Measurements from ENCODE around the gene LCAT. TPM values are rescaled to one million over a fixed set of nuclear protein-coding genes. Genes with fewer than 3 reads are reported as not detected.

Gene LCAT
- total RNA-seq, 1 experiment from 2014 or later = 8.4 TPM

DNA sequence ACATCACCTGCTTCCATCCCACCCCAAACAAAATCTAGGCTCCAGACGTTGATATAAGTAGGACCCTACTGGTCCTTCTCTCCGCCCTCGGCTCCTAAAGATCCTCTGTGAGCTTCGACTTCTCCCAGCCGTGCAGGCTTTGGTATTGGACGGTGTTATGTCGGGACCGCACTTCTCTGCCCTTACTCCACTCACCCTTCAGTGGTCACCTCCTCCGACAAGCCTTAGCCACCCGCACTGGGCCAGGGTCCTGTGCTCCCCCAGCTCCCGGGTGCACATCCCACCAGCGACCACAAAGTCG, 8.9 kb downstream of the LCAT start:
- DNase-seq (ENCODE audit: extremely low read depth, low read depth) = no peak

DNA sequence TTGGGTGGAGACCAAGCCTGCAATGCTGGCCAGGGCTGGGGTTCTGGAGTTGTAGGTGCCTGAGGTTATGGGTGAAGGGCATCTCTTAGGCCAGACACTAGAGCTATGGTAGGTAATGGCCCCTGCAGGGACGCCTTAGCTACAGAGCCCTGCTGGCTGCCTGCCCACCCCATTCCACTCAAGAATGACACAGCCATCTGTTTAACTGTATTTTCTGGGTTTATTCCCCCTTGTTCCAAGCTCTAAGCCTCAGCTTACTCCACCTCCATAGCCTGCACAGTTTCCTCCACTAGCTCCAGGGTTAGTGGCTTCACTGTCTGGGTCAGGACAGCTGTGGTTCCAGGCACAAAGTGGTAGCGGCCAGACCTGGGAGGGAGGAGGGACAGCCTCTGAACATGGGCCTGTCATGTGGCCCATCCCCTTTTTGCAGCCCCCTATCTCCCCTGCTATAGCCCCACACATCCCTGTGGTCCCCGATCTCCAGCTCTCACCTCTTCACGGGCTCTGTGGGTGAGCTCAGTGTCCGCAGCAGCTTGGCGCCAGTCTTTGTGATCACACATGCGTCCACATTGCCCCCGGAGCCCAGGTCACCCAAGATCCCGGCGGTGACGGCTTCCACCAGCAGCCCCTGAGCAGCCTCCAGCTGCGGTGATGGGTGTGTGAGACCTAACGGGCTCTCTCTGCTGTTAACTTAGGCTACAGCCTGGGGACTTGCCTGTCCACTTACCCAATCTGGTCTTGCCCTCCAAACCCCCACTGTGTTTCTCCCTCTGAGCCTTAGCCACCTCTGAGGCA, 9.4 kb downstream of the LCAT start:
- no peak for DNase-seq (ENCODE audit: extremely low read depth, low read depth)

DNA sequence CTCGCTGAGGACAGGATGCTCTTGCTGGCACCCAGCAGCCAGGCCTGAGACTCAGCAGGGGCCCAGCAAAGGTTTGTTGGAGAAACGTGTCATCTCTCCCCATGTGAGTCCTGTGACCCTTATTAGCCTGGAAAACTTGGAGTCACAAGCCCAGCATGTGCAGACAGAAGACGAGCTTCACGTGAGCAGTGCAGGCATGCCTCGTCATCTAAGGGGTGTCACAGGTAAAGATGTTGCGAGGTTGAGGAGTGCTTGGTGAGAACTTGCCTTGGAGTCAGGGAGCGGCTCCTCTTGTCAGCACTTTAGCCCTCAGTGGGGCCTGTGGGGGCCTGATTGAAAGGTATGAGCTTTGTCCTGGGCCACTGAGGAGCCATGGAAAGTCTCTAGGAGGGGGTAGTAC, 10.1 kb downstream of the LCAT start:
- DNase-seq (ENCODE audit: extremely low read depth, low read depth) = no peak

DNA sequence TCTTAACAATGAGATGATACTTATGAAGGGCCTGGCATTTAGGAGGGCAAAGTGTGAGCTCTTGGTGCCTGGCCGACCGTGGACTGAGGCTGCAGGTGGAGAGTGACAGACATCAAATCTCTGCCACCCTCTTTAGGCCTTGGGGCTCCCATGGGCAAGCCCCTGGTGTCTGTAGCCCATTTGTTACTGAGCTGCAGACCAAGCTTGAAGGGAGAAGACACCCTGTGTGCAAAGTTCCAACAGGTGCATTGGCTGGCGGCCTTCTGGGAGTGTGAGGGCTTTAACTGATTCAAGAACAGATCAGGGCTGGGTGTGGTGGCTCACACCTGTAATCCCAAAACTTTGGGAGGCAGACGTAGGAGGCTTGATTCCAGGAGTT, 11.5 kb downstream of the LCAT start:
- DNase-seq (ENCODE audit: extremely low read depth, low read depth) = no peak

DNA sequence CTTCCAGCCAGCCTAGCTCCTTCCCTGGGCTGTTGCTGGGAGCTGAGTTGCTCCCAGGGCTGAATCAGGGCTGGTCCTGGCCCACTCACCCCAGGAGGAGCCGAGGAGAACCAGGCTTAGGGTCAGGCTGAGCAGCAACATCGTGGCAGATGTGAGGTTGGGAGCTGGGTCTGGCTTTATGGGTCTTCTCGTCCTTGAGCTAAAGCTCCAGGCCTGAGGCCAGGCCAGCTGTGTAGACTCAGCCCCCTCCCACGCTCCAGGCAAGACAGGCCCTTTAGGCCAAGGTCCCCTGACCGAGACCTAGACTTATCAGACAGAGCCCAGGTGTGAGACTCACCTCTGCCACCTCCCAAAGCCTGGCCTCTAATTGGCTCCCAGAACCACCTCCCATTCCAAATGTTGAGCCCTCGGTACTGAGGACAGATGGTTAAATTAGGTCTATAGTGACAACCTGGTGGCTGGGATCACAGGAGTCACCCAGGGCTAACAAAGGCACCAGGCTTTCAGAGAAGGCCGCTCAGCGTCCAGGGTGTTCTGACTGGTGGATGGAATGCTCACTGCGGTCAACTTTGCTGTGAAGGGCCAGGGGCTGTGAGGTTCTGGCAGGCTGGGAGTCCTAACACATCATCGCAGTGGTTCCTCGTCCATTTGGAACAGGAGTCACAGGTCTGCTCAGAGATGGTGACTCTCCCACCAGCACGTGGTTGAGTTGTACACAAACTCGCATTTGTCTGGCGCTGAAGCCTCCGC, 12.0 kb downstream of the LCAT start, which contains the start of gene CTRL:
TSS of gene CTRL (minus strand) at position 151 of the 750 bp plus-strand sequence. CDS start at position 141, 10 bp downstream.
- no peak for DNase-seq (ENCODE audit: extremely low read depth, low read depth)

DNA sequence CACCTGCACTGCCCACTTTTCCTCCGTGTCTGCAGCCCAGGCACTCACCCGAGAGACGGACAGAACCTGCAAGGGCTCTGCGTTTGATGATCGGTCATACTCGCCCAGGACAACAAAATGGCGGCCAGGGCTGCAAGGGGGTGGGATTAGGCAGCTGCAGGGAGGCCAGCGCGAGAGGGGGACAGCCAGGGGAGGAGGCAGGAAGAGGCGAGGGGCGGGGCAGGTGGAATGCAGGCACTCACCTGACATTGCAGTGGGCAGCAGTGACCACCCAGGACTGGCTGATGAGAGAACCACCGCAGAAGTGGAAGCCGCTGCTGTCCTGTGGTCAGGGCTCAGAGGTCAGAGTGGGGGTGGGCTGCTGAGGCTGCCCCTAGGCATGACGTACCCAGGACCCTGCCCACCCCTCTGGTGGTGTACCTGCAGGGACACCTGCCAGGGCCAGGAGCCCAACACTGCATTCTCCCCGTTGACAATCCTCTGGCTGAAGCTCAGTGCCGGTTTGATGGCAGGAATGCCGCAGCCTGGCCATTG, 13.2 kb downstream of the LCAT start:
- DNase-seq (ENCODE audit: extremely low read depth, low read depth) = no peak

DNA sequence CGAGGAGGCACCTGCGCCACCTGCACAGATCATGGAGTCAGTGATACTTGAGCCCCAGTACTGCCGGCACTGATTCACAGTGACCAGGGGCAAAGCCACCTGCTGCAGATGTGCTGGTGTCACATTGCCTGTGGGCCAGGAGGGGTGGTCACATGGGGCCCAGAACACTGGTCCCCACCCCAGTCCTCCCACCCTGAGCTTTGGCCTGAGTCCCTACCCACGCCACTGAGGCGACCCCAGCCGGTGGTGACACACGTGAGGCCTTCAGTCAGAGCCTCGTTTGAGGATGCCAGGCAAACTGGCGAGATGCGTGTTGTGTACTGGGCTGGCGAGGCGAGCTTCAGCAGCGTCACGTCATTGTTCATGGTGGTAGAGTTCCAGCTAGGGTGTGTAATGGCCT, 13.7 kb downstream of the LCAT start:
- DNase-seq (ENCODE audit: extremely low read depth, low read depth) = no peak

DNA sequence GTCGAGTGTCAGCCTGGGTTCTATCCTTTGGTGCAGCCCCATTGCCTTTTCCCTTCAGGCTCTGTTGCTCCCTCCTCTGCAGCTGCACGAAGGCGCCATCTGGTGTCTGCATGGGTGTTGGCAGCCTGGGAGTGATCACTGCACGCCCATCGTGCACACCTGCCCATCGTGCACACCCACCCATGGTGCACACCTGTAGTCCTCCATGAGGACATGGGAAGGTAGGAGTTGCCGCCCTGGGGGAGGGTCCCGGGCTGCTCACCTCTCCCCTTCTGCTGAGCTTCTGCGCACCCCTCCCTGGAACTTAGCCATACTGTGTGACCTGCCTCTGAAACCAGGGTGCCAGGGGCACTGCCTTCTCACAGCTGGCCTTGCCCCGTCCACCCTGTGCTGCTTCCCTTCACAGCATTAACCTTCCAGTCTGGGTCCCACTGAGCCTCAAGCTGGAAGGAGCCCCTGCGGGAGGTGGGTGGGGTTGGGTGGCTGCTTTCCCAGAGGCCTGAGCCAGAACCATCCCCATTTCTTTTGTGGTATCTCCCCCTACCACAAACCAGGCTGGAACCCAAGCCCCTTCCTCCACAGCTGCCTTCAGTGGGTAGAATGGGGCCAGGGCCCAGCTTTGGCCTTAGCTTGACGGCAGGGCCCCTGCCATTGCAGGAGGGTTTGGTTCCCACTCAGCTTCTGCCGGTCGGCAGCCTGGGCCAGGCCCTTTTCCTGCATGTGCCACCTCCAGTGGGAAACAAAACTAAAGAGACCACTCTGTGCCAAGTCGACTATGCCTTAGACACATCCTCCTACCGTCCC, 15.2 kb downstream of the LCAT start:
- DNase-seq (ENCODE audit: extremely low read depth, low read depth) = peak; percentile 82

DNA sequence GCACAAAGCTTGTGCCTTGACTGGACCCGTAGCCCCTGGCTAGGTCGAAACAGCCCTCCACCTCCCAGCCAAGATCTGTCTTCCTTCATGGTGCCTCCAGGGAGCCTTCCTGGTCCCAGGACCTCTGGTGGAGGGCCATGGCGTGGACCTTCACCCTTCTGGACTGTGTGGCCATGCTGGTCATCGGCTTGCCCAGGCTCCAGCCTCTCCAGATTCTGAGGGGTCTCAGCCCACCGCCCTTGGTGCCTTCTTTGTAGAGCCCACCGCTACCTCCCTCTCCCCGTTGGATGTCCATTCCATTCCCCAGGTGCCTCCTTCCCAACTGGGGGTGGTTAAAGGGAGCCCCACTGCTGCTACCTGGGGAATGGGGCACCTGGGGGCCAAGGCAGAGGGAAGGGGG, 15.8 kb downstream of the LCAT start:
- no peak for DNase-seq (ENCODE audit: extremely low read depth, low read depth)

DNA sequence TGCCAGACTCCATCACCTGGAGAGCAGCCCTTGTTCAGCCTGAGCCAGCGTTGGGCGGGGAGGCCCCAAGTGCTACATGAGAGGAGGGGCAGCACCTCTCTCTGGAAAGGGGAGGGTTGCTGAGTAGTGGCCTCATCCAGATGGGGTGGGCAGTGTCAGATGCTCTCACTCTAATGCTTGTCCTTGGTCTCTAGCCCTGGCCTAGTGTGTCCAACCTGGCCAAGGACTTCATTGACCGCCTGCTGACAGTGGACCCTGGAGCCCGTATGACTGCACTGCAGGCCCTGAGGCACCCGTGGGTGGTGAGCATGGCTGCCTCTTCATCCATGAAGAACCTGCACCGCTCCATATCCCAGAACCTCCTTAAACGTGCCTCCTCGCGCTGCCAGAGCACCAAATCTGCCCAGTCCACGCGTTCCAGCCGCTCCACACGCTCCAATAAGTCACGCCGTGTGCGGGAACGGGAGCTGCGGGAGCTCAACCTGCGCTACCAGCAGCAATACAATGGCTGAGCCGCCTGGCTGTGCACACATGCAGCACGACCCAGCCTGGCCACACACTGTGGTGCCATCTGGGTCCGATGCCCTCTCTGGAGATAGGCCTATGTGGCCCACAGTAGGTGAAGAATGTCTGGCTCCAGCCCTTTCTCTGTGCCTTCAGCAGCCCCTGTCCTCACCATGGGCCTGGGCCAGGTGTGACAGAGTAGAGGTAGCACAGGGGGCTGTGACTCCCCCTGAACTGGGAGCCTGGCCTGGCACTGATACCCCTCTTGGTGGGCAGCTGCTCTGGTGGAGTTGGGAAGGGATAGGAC, 16.6 kb downstream of the LCAT start:
- DNase-seq (ENCODE audit: extremely low read depth, low read depth) = no peak

DNA sequence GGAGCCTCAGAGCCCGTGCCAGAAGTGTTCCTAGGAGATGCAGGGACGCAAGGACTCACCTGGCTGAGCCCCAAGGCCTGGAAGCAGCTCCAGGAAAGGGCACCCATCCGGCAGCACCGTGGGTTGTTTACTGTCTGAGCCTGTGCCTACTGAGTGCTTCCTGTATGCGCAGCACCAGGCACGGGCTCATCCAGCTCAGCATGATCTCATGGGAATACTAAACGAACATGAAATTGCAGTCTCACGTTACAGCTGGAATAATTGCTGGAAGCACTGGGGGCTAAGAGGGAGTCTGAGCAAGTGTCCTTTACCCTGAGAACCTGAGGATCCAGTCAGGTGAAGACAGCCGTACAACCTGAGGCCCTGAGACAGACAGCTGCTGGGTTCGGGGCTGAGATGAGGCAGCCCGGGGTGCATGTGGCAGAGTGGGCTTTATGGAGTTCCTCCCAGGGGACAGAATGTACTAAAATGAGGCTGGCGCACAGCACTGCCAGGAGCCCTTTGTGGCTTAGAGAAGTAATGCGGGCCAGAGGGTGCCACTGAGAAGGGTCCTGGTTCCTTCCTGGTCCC, 17.7 kb downstream of the LCAT start:
- DNase-seq (ENCODE audit: extremely low read depth, low read depth) = no peak

DNA sequence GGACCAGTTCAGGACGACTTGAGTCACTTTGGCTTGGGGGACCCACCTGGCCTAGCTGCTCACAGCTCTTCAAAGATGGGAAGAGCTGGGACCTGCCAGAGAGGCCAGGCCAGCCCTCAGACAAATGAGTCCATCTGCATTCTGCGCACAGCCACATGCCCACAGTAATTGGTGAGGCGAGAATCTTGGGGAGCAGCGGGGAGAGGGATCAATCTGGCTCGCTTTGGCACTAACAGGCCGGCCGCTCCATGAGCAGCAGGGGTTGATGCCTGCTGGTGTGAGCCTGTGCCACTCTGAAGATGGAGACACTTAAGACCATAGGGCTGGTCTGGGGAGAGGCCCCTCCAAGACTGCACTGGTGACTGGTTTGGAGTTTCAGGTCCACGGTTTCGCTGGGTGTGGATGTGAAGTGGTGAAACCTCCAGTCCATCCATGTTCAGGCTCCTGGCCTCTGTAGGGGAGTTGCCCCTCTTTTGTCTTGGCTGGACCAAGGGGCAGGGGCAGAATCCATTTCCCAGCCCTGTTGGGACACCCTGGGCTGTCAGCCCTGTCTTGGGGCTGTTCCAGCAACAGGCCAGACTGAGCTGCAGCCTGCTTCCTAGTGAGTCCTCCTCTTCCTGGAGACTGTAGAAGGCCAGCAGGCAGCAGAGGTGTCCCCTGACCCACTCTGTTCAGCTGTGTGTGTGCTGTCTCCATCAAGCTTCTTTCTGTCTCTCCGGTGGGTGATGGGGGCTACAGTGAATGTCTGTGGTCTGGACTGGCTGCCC, 19.6 kb downstream of the LCAT start:
- no peak for DNase-seq (ENCODE audit: extremely low read depth, low read depth)

DNA sequence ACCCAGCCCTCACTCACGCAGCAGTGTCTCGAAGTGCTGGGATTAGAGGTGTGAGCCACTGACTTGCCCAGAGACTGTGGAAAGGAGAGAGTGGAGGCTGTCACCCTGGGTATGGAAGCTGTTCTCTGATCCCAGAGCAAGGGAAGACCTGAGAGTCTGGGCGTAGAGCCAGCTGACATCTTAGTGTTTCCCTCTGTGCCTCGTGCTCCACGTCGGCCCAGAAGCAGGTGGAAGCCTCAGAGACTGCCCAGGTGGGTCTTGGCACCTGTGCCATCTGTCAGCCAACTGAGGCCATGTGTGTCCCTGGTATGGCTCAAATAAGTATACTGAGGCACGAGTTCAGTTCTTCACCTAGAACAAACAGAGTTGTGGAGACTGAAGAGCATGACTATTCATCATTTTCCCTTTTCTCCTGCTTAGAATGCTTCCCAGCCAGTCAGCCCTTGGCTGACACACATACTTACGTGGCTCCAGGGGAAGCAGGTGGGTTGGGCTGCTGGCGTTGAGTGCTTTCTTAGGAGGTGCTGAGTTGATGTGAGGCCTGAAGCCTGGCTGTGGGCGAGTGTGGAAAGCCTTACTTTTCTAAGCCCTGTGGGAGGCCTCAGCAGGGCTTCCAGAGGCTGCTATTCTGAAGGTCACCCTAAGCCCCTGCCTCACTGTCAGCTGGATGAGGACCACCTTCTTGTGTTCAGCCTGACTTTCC, 20.4 kb downstream of the LCAT start:
- no peak for DNase-seq (ENCODE audit: extremely low read depth, low read depth)

DNA sequence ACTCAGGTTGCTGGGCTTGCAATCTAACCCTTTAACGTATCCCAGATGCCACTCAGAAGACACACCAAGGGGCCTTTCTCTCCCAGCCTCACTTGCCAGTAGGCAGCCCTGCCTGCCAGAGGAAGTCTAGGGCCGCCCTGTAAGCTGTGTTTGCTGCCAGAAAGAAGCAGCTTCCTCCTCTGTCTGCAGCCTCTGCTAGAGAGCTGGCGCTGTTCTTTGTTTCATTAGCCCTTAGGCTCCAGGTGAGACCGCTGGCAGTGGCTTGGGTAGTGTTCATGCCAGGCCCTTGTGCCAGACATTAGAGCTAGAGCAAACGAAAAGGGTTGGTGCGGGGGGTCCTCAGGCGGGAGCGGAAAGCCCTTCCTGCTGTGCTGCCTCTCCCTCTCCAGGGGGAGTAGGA, 21.2 kb downstream of the LCAT start:
- no peak for DNase-seq (ENCODE audit: extremely low read depth, low read depth)

DNA sequence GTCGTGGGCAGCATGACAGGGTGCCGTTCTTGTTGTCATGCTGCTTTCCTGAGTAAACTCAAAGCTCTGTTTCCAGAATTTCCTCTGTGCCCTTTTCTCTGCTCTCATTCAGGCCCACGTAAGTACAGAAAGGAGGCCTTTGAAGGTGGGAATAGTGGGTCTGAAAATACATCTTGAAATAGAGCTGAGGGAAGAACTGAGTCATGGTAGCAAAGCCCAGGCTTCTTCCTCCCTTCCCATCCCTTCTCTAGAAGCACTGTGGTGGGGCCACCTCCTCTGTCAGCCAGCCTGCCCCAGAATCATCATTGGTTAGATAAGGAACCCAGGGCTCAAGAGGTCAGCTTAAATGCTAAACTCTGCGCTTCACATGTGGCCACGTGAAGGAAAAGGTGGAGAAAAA, 21.7 kb downstream of the LCAT start:
- no peak for DNase-seq (ENCODE audit: extremely low read depth, low read depth)

DNA sequence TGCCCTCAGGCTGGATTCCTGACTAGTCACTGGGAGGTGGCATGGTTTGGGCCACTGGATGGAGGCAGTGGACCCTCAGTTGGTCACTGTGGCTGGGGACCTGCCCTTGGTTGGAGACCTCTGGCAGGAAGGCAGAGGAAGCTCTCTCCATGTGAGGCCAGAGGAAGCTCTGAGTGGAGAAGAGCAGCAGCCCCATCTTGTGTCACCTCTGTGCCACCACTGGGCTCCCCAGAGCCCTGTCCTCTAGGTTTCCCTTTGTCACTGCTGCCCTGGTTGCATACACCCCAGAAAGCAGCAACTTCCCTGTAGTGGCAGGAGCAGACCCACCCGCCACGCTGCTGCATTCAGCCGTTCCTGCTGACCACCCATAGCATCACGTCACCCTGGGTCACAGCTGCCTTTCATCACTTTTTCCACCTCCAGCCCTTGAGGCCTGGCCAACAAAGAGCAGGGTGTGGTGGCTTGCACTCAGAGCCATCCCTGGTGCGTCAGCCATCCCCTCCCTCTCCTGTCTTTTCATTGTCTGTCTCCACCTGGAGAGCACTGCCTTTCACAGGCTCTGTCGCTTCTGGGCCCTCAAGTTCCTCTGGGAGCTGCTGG, 24.2 kb downstream of the LCAT start:
- no peak for DNase-seq (ENCODE audit: extremely low read depth, low read depth)

DNA sequence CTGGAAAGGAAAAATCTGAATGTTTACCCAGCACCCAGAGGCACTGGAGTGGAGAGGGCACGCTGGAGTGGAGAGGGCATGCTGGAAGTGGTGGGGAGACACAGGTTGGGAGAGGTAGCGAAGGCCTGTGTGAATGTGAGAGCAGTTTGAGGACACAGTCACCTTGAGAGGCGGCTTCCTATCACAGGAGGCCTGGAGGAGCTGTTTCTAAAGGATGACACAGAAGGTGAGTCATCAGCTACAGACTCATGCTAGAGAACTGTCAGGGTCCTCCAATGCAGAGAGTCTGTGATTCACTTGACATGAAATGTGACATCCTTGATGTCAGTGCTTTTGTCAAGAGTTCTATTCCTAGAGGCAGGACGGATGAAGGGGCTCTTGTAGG, 26.1 kb downstream of the LCAT start:
- peak; percentile 61 for DNase-seq (ENCODE audit: extremely low read depth, low read depth)

DNA sequence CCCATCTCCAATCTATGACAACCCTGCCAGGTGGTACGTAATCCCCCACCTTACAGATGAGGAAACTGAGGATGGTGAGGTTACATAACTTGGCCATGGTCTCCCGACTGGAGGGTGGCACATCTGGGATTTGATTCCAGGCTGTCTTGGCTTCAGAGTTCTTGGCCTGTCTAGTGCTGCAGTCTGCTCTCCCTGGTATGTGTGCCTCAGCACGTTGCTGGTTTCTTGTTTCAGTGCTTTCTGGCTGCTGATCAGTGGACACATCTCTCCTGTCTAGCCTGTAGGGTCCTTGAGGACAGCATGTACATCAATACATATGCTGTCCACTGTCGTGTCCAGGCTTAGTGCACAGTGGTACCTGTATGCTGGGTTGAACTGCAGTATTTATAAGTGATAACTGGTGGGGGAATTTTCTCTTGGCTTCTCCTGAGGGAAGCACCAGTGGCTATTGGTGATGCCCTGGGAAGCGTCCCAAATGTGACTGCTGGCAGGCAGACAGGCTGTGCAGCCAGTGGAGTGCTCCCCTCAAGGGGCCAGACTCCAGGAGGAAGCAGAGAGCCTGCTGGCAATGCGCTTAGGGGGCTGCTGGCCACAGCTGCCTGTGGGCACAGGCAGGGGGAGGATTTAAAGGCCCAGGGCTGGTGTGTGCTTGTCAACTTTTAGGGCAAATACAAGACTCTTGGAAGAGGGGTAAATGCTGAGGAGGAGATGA, 26.6 kb downstream of the LCAT start:
- DNase-seq (ENCODE audit: extremely low read depth, low read depth) = no peak
